GM06990 (cell line): ENCODE data around the gene NMUR1.

ENCODE experiments used
- DNase-seq: peaks from one replicate; pipeline ENCODE4 v3.0.0-alpha.2; 2011; ENCODE audit not compliant: insufficient read length; ENCODE audit errors: extremely low read depth
- H3K27me3 ChIP-seq: replicated peaks from 2 replicates; pipeline ENCODE4 v1.6.0; 2011; ENCODE audit warnings: low read length; ENCODE audit not compliant: control insufficient read depth, insufficient read depth
- H3K36me3 ChIP-seq: 2 replicates; pipeline ENCODE4 v1.5.1; 2011; ENCODE audit warnings: low read length; ENCODE audit not compliant: control insufficient read depth, insufficient read depth
- H3K4me3 ChIP-seq: replicated peaks from 2 replicates; pipeline ENCODE4 v1.5.1; 2011; ENCODE audit warnings: low read depth, mild to moderate bottlenecking, control low read depth, low read length
- CTCF ChIP-seq: IDR thresholded peaks from 2 replicates; pipeline ENCODE4 v1.5.1; 2011; ENCODE audit warnings: low read length, control low read depth, mild to moderate bottlenecking, inconsistent platforms; ENCODE audit not compliant: insufficient read depth, poor library complexity, severe bottlenecking

The NMUR1 gene

GRCh38 chr2:231497651-231498050, 32.6 kb downstream of the NMUR1 start:
- no peak overlapping the region for H3K4me3 ChIP-seq
- H3K27me3 ChIP-seq: no peaks in the 10 kb centered on the region
- DNase-seq: no peak
- no peak for TF ChIP-seq CTCF
- no peaks in the 10 kb centered on the region for H3K36me3 ChIP-seq

- no peak for DNase-seq
- H3K27me3 ChIP-seq: no peaks in the 10 kb centered on the region
- TF ChIP-seq CTCF: no peak
- H3K36me3 ChIP-seq: no peaks in the 10 kb centered on the region
- no peak overlapping the region for H3K4me3 ChIP-seq
Measured at GRCh38 chr2:231494669-231495068, 35.6 kb downstream of the NMUR1 start.

GRCh38 chr2:231490801-231491200, 39.4 kb downstream of the NMUR1 start:
- no peak for TF ChIP-seq CTCF
- Histone ChIP-seq H3K4me3 (no peak overlapping the region), H3K36me3 (no peaks in the 10 kb centered on the region), H3K27me3 (no peaks in the 10 kb centered on the region)
- no peak for DNase-seq

GRCh38 chr2:231489990-231490389, 40.3 kb downstream of the NMUR1 start:
- H3K4me3 ChIP-seq: no peak overlapping the region
- H3K27me3 ChIP-seq: no peaks in the 10 kb centered on the region
- TF ChIP-seq CTCF: peak; percentile 41
- no peaks in the 10 kb centered on the region for H3K36me3 ChIP-seq
- DNase-seq: no peak

GRCh38 chr2:231488331-231488730, 41.9 kb downstream of the NMUR1 start:
- H3K27me3 ChIP-seq: no peaks in the 10 kb centered on the region
- DNase-seq: no peak
- no peak for TF ChIP-seq CTCF
- no peaks in the 10 kb centered on the region for H3K36me3 ChIP-seq
- H3K4me3 ChIP-seq: no peak overlapping the region
